GM13977 (cell line): ENCODE results near the gene TOMM70.

Source experiments
- DNase-seq: peaks from one replicate; pipeline ENCODE4 v3.0.0; 2012; ENCODE audit warnings: low spot score
- in situ Hi-C: fragments of 300-500 bp; cut with MboI; formaldehyde crosslinking; loops from one replicate; pipeline ENCODE4 v1.12.0; 2022; ENCODE audit warnings: low sequenced_read_pairs, low pct_unique_long_range_greater_than_20kb, mixed read lengths, inconsistent platforms; ENCODE audit not compliant: unreplicated experiment
- TF ChIP-seq, protein P1 (sequence below): IDR thresholded peaks from 2 replicates; pipeline ENCODE4 v1.5.1; 2012; ENCODE audit warnings: mild to moderate bottlenecking, control low read depth; ENCODE audit not compliant: insufficient read depth; ENCODE audit errors: extremely low read depth, missing control alignments

TOMM70 gene

DNA sequence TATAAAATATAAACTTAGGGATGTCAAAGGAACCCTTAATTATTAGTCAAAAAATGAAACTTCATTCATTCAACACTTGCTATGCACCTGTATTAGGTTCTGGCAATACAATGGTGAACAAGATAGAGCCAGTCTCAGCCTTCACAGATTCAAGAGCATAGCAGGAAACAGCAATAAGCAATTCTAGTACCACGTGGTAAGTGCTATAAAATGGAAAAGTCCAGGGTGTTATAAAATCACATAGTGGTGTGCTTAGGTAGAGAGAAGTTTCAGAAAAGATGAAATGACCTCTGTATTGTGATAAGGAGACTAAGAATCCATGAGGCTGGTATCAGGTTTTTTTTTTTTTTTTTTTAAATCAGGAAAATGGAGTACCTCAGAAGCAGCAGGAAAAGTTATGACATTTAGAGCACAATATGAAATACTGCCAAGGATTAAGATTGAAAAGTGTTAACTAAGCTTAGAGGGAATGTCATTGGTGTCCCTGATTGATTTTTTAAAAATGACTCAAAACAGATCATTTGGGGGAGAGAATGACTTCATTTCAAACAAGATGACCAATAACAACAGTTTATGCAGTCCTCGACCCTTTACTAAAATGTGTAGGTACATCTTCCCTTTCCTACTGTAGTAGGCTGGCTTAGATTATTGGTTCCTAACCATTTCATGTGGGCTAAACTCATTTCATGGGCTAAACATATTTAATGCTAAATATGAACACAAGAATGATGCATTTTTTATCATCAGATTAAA, 5.0 kb downstream of the TOMM70 start:
- TF ChIP-seq, protein P1, sequence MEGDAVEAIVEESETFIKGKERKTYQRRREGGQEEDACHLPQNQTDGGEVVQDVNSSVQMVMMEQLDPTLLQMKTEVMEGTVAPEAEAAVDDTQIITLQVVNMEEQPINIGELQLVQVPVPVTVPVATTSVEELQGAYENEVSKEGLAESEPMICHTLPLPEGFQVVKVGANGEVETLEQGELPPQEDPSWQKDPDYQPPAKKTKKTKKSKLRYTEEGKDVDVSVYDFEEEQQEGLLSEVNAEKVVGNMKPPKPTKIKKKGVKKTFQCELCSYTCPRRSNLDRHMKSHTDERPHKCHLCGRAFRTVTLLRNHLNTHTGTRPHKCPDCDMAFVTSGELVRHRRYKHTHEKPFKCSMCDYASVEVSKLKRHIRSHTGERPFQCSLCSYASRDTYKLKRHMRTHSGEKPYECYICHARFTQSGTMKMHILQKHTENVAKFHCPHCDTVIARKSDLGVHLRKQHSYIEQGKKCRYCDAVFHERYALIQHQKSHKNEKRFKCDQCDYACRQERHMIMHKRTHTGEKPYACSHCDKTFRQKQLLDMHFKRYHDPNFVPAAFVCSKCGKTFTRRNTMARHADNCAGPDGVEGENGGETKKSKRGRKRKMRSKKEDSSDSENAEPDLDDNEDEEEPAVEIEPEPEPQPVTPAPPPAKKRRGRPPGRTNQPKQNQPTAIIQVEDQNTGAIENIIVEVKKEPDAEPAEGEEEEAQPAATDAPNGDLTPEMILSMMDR, result no peak
- DNase-seq, result peak; percentile 23
- in situ Hi-C loops, result no loop called here

DNA sequence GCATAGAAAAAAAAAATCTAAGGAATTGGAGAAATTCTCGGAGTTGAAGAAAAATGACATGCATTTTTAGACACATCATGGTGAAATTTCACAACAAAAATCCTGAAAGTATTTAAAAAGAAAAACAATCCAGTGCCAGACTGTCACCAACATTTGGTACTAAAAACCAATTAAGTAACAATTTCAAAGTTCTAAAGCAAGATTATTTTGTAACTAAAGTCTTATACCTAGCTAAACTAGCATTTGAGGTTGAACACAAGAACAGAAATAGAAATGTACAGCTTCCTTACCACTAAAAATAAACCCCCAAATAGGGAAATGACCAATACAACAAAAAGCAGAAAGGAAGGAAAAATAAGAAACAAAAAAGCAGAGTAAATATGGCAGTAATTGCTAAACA, 11.9 kb downstream of the TOMM70 start:
- no peak for DNase-seq

DNA sequence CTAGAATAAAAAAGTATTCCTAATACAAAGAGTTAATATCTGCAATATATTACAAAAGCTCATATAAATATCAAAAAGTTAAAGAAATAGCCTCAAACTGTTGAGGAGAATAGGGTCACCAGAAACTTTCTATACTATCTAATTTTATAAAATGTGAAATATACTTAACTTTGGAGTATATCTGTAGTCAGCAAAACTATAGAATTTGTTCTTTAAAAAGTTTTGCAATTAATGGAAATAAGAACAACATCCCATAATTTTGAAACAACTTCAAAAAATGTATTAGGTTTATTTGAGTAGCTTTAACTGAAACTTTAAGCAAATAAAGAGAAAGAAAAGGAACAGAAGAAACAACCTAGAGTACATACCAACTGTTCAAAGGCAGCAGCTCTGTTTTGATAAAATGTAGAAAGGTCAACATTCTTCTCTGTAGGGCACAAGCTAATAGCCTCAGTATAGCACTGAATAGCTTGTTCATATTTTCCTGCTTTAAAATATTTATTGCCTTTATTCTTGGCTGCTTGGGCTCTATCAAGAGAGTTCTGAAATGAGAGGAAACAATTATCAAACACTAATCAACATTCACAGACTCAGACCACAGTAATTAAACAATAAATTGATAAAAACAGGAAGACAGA, 14.3 kb downstream of the TOMM70 start:
- in situ Hi-C loops, result no loop called here
- TF ChIP-seq, protein P1, result no peak

More for the DNA sequence above, 11.9 kb downstream of the TOMM70 start:
- TF ChIP-seq, protein P1, result no peak
- in situ Hi-C loops, result no loop called here

DNA sequence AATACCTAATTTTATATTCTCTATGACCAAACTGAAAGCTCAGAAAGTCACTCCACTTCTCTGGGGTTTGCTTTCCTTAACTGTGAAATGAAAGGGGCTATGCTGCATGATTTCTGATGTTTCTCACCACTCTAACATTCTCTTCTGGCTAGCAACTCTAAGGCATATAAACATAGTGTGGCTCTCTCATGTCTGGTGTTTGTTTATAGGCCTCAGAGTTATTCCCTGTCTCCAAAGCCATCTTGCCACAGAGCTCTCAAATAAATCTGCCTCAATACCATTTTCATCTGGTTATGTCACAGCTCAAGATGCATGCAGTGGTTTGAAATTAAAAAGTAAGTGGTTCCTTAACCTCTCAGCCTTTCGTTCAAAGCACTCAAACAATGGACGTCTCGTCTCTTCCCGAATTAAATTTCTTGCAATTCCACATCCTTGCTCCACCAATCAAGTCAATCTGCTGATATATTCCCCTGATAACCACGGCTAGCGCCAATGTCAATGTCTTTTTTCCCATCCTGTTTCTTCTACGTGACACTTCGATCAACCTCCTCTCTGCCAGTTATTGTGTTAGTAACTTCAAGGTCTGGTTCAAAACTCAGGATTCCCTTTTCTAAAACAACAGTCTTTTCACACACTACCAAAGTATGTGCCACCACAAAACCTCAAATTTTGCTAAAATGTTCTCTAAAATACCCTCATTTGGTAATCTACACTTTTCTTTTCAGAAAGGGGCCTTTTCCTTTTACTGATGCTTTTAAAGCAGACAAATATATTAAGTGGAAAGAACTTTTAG, 16.0 kb downstream of the TOMM70 start:
- TF ChIP-seq, protein P1, result no peak
- no peak for DNase-seq
- in situ Hi-C loops, result no loop called here

More for the DNA sequence above, 14.3 kb downstream of the TOMM70 start:
- DNase-seq, result no peak

DNA sequence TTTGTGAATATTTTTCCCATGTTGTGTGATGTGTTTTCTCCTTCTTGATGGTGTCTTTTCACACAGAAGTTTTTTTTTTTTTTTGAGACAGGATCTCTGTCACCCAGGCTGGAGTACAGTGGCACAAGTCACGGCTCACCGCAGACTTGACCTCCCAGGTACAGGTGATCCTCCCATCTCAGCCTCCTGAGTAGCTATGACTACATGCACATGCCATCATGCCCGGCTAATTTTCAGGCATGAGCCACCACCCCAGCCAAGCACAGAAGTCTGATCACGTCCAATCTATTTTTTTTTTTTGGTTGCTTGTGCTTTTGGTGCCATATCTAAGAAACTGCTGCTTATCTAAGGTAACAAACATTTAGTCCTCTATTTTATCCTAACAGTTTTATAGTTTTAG, 24.6 kb downstream of the TOMM70 start:
- no peak for DNase-seq
- in situ Hi-C loops, result no loop called here
- TF ChIP-seq, protein P1, result no peak

DNA sequence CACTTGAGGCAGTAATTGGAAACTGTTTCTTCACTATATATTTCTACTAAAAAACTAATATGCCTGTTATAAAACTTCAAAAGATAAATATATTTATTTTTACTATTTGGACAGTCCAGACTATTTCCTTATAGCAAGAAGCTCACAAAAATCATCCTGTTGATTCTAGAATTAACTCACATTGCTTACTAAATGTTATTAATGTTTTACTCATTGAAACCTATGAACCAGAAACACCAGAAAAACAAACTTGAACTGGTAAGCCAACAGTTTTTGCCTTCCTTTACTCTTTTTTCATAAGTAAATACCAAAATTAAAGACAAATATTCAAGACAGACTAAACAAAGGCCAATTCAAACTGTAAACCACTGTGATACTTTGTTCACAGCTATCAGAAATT, 26.4 kb downstream of the TOMM70 start:
- in situ Hi-C loops, result no loop called here
- TF ChIP-seq, protein P1, result no peak
- no peak for DNase-seq
